PC-3 (cell line): ENCODE measurements around the gene GPR146.

Experiments used
- CTCF ChIP-seq: fragments of 300-600 bp; sonication (generic); conservative IDR thresholded peaks from 2 replicates; pipeline ENCODE4 v1.5.1; 2017; ENCODE audit warnings: antibody characterized with exemption, low read depth, mild to moderate bottlenecking, low read length
- EZH2 ChIP-seq: fragments of 300-600 bp; sonication (generic); IDR thresholded peaks from one replicate; pipeline ENCODE4 v1.6.1; 2017; ENCODE audit warnings: antibody characterized with exemption, mild to moderate bottlenecking, low read length; ENCODE audit not compliant: unreplicated experiment

- no peak for TF ChIP-seq CTCF
- TF ChIP-seq EZH2, result no peak
Measured at GRCh38 chr7:1093502-1093843, 49.1 kb downstream of the GPR146 start.
